GM10847 (cell line): ENCODE measurements around the gene DIDO1.

Source experiments
- POLR2A ChIP-seq: IDR thresholded peaks from 2 replicates; pipeline ENCODE4 v1.6.1; 2011; ENCODE audit not compliant: insufficient read length; ENCODE audit errors: extremely low read depth

DIDO1 gene

DNA sequence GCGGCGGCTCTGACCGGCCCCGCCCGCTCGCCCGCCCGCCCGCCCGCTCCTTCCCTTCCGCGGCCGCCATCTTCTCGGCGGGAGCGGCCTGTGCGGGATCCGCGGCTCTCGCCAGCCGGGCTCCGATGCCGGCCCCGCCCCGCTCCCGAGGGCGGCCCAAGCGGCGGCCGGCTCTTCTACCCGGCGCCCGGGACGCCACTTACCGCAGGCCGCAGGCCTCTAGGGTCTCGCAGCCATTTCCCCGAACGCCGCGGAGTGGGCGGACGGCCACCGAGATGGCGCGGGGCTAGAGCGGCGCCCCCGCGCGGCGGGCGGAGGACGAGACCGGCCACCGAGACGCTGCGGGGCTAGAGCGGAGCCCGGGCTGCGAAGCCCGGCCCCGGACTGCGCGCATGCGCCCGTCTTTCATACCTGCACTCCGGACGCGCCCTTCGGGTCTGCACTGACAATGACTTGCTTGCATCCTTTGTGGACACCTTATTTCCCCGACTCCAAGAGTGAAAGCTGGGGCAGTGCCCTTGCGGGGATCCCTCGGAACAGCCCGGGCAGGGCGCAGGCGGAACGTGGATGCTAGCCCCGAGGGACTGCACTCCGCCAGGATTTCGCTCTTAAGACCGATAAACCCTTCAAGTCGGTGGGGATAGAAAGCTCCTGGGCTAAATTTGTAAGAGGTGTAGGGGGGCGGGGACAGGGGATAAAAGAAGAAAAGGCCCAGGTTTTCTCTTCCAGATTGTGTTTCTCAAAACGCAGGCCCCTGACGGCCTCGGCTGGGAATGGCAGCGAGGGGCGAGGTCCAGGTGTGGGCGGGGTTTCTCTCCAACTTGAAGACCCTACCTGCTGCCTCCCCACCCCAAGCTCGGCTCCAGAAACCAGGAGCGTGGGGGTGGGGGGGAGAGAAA is at the start of gene DIDO1:
DIDO1 (minus strand) TSS at position 277 of the 899 bp plus-strand sequence.
- peak; percentile 50 for TF ChIP-seq POLR2A

DNA sequence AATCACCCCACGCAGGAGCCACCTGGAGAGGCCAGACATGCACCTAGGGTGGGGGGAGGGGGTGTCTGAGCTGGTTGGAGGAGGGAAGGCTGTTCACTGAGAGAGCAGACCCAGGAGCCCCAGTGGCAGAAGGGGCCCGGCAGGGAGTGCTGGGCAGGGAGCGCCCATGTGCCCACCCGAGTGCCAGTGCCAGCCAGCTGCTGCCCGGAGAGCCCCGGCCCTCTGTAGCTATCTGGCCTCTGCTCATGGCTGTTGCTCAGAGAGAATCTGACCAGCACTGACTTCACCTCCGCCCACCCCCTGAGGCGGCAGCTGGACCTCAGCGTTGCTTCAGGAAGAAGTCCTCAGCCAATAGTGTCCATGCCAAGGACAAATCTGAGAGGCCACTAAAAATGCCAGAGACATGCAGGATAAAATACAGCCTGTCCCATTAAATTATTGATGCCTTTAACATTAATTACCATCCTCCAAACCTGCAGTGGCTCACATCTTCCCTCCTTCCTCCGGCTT is 49.0 kb upstream of the DIDO1 start:
- no peak for TF ChIP-seq POLR2A

DNA sequence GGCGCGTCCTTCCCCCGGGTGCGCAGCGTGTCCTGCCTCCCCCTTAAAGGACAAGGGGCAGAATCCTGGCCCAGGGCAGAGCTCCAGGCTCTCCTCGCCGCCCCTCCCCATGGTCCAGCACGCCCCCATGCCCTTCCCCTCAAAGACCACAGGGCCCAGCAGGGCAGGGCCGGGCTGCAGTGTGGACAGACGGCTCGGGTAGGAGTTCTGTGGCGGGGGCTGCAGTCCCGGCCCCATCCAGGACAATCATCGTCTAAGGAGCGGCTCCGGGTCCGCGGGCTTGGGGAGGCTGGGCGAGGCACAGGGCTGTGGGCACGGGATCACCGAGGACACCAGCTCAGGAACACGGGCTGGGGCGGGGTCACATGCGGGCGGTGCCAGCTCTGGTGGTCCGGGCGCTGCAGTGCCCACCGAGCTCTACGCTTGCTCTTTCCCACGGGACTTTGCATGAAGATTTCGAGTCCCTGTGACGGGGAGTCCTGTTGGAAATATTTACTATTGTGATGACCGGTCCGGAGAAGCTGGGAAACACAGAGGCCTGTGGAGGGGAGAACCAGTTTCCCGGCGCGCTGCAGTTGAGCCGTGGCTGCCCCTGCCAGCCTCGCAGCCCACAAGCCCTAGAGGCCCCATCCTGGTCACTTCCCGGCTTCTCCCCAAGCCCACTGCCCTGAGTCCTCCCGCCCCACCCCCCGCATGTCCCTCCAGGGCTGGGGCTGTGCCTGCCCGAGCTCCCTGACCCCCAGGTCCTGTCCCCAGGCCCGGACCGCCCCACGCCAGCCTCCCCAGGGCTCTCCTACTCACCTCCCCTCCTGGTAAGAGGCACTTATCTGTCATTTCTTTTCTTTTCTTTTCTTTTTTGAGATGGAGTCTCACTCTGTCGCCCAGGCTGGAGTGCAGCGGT is 46.8 kb upstream of the DIDO1 start:
- TF ChIP-seq POLR2A: no peak

DNA sequence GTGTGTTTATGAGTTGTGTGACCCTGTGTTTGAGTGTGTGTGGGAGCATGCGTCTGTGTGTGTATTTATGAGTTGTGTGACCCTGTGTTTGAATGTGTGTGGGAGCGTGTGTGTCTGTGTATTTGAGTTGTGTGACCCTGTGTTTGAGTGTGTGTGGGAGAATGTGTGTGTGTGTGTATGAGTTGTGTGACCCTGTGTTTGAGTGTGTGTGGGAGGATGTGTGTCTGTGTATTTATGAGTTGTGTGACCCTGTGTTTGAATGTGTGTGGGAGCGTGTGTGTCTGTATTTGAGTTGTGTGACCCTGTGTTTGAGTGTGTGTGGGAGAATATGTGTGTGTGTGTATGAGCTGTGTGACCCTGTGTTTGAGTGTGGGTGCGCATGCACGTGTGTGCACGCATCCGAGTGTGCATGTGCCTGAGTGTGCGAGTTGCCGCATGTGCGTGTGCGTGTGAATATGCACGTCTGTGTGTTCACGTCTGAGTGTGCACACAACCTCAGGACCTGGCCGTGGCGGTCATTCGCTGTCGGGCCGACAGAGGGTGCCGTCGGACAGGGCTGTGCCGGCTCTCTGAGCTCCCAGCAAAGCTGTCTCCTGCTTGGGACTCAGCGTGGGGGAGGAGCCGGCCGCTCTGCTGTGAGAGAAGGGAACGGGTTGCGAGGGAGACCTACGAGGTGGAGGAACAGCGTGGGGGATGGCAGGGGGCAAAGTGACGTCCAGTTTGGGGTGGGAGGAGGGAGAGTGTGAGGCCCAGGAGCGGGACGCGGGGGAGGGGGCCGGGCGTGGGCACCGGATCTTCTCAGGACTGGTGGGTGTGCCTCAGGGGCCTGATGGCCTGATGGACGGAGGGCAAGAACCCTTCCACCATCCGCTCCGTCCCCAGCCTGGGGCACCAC is 45.9 kb upstream of the DIDO1 start:
- no peak for TF ChIP-seq POLR2A

DNA sequence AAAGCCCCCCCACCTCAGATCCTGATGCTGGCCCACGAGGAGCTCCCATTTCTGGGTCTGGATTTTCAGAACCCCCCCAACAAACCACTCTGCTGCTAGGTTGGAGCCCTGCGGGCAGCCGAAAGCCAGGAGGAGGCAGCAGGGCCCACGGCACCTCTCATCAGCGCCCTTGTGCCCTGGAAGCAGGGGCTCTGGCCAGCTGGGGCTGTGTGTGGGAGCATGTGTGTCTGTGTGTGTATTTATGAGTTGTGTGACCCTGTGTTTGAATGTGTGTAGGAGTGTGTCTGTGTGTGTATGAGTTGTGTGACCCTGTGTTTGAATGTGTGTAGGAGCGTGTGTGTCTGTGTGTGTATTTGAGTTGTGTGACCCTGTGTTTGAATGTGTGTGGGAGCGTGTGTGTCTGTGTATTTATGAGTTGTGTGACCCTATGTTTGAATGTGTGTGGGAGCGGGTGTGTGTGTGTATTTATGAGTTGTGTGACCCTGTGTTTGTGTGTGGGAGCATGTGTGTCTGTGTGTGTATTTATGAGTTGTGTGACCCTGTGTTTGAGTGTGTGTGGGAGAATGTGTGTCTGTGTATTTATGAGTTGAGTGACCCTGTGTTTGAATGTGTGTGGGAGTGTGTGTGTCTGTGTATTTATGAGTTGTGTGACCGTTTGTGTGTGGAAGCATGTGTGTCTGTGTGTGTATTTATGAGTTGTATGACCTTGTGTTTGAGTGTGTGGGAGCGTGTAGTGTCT is 45.1 kb upstream of the DIDO1 start:
- no peak for TF ChIP-seq POLR2A

DNA sequence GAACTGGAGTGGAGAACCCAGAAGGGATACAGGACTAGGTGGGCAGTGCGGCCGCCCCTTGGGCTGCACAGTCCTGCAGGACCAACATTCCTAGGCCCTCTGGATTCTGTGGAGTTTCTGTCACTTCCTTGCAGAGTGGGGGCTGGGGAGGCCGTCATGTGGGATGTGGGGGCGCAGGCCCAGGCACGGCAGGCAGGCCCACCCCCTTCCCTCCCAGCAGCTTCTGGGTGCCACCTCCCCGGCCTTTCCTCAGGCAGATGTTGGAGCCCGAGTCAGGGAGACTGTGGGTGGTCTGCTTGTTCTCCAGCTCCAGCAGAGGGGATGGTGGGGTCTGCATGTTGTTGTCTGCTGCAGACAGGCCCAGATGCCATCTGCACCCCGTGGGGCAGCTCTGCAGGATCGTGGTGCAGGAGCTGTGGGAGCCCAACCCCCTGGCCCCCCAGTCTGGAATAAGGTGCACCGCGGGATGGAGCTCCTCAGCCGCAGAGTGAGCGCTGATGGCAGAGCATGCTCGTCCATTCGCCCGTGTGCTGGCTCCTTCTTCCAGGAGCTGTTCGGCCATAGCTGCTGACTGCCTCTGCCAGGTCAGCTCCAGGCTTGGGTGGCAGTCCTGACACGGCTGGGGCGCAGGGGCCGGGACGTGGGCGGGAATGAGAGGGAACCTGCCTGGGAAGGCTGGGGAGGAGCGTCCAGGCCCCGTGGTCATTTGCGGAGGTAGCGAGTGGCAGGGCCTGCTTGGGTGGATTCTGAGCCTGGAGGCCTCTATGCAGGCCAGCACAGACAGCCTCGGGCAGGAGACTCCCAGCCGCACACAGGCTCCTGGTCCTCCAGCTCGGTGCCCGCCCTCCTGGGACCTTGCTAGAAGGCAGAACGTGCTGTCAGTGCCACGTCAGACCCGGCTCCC is 44.3 kb upstream of the DIDO1 start:
- TF ChIP-seq POLR2A: no peak

DNA sequence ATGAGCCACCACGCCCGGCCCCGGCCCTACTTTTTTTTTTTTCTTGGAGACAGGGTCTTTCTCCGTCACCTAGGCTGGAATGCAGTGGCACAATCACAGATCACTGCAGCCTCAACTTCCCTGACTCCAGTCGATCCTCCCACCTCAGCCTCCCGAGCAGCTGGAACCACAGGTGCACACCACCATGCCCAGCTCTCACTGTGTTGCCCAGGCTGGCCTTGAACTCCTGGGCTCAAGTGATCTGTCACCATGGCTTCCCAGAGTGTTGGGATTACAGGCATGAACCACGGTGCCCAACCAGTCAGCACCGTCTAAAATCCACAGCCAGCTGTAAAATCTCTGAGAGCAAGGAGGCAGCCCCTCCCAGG is 43.6 kb upstream of the DIDO1 start:
- TF ChIP-seq POLR2A: no peak

DNA sequence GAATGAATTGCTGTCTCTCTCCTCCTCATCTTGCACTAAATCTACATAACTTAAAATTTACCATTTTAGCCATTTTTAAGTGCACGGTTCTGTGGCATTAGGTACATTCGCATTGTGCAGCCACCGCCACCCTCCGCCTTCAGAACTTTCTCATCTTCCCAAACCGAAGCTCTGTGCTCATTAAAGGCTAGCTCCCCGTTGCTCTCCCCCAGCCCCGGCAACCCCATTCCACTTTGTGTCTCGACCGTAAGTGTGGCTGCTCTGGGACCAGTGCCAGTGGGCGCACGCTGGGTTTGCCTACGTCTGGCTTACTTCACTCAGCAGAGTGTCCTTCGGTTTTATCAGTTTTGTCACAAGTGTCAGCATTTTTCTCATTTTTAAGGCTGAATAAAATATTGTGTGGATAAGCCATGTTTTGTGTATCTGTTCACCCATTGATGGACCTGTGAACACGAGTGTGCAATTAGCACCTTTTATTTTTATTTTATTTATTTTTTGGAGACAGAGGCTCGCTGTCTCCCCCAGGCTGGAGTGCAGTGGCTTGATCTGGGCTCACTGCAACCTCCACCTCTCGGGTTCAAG is 43.0 kb upstream of the DIDO1 start:
- no peak for TF ChIP-seq POLR2A

DNA sequence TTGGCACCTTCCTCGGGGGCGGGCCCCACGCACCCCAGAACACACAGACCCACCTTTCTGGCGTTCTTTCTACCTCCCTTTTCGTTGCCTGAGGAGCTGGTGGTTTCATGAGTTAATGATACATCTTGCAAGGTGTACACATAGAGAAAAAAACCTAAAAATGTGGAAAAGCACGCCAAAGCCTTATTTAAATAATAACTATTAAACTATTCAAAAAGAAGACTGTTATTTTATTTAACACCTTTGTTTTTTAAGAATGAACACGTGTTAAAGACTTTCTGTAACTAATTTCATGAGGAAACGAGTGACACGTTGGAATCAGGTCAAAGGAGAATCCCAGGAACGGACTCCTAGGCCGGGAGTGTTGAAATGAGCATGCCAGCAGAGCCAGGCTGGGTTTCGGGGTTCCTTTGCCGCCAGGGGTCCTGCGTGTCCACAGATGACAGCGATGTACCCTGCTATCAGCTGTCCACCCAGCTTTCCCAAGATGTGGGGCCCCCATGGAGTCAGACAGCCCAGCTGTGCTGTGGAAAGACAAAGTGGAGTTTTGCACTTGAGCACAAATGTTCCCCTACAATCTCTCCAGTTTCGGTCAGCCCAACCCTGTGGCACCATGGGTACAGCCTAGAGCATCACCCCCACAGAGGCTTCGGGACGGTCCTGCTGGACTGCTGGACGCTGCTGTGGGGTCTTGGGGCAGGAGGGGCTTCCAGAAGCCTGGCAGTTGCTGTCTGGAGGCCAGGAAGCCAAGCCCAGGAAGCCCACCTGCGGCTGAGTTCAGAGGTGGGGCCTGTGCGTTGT is 42.3 kb upstream of the DIDO1 start:
- TF ChIP-seq POLR2A: no peak

DNA sequence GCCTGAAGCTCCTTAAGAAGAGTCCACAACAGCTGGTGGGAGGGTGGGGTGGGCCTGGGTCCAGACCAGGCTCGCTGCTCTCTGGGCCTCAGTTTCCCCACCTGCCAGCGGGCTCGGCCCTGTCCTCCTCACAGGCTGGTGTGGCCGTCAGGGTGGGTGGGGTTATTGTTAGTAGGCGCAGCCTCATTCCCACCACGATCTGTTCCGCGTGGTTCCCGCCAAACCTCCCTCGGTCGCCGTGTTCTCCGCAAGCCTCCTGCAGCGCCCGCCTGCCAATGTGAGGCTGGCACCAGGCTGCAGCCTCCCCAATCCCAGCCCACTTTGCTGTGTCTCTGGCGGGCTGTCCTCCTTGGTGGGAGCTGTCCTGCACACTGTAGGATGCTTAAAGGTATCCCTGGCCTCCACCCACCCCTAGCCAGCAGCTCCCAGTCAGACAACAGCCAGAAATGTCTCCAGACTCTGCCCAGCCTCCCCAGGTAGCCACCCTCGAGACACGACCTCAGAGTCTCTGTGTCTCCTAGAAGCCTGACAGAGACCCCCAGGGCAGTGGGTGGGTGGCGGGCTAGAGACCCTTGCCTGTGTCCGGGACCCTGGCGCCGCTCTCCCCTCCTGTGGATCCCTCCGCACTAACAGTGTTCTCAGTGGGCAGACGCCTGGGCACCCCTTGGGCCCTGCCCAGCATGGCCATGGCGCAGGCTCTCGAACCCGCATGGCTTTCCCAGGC is 41.5 kb upstream of the DIDO1 start:
- no peak for TF ChIP-seq POLR2A

DNA sequence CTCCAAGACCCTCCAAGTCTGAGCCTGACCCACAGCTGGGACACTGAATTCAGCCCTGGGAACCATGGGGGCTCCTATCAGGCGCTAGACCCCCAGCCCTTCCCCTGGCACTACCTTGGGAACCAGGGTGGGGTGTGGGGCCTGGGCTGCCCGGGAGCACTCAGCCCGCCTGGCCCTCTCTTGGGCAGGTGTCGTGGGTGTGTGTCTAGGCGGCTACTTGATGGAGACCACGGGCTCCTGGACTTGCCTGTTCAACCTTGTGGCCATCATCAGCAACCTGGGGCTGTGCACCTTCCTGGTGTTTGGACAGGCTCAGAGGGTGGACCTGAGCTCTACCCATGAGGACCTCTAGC is 40.8 kb upstream of the DIDO1 start:
- TF ChIP-seq POLR2A: no peak
